ENCODE measurements around the gene CBX5.

DNA sequence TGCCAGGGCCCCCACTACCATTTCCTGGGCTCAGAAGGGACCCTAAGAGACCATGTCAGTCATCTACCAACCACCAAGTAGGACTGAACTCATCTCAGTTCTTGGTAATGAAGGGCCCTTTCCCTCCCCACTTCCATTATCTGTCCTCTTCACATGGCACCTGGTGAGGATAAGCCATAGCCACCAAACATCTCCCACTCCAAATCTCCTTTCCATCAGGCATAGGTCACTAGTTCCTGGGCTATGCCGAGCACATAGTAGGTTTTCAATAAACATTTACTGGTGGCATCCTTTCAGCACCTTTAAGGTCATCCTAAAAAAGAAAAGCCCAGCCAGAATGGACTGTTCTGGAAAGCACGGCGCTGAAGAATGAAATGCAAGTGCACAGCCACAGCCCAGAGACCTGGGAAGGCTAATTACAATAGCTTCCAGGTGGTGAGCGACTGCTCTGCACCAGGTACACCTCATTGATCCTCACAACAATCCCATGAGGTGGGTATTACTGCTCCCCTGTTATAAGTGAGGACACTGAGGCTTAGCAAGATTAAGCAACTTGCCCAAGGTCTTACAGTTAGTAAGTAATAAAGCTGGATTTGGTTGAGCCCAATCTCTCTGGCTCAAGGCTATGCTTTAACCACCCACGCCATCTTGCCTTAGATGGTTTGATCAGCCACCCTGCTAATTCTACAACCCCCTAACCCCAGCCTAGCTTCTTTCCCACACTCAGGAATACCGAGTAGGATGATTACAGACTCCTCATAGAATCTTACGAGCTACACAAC, 95.7 kb downstream of the CBX5 start:
- TF ChIP-seq POLR2AphosphoS5 (IDR thresholded peaks at IDR 0.05) = no peak
- TF ChIP-seq, protein P1, sequence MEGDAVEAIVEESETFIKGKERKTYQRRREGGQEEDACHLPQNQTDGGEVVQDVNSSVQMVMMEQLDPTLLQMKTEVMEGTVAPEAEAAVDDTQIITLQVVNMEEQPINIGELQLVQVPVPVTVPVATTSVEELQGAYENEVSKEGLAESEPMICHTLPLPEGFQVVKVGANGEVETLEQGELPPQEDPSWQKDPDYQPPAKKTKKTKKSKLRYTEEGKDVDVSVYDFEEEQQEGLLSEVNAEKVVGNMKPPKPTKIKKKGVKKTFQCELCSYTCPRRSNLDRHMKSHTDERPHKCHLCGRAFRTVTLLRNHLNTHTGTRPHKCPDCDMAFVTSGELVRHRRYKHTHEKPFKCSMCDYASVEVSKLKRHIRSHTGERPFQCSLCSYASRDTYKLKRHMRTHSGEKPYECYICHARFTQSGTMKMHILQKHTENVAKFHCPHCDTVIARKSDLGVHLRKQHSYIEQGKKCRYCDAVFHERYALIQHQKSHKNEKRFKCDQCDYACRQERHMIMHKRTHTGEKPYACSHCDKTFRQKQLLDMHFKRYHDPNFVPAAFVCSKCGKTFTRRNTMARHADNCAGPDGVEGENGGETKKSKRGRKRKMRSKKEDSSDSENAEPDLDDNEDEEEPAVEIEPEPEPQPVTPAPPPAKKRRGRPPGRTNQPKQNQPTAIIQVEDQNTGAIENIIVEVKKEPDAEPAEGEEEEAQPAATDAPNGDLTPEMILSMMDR (IDR thresholded peaks at IDR 0.05 in 8 of 11, conservative IDR thresholded peaks at IDR 0.05 in 3 of 11) = no peak
- TF ChIP-seq POLR2A (IDR thresholded peaks at IDR 0.05) = no peak

Measured in spleen (tissue), 7 donors.